Activated T-helper 1 cell treated with anti-CD3 and anti-CD28 coated beads, Interleukin-2, amount 50 U/mL, for 16 hours (primary cell): ENCODE data around the gene ZNF566.

Experiments
- DNase-seq, 2 donors: peaks; one replicate each; pipeline ENCODE4 v3.0.0-alpha.2; 2020; ENCODE audit warnings: low read depth in 1 of 2, low spot score in 1 of 2

The ZNF566 gene

GRCh38 chr19:36449059-36449670, 40.2 kb downstream of the ZNF566 start:
- DNase-seq, result no peak

DNA sequence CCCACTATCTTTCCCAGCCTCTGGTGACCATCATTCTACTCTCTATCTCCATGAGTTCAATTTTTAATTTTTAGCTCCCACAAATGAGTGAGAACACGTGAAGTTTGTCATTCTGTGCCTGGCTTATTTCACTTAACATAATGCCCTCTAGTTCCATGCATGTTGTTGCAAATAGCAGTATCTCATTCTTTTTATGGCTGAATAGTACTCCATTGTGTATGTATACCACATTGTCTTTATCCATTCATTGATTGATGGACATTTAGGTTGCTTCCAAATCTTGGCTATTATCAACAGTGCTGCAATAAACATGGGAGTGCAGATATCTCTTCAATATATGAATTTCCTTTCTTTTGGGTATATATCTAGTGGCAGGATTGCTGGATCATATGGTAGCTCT, 48.0 kb downstream of the ZNF566 start:
- DNase-seq, result no peak

GRCh38 chr19:36436531-36436930, 52.8 kb downstream of the ZNF566 start:
- no peak for DNase-seq

DNA sequence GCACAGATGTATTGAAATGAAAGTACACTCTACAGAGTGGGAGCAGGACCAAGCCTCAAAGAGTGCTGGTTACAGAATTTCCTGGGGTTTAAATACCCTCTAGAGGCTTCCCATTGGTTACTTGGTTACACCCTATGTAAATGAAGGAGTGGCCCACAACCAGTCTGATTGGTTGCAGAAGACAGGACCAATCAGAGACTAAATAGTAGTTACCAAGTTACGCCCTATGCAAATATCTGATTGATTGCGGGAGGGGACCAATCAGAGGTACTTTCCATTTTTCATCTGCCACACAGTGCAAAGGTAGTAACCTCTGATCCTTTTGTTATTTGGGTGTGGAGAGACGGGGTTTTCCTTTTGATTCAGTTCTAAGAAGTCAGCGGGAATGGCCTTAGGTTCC, 65.4 kb downstream of the ZNF566 start:
- no peak for DNase-seq

- no peak for DNase-seq
These were observed 67.4 kb downstream of the ZNF566 start for GRCh38 chr19:36421749-36422481.

GRCh38 chr19:36420961-36421748, 68.2 kb downstream of the ZNF566 start:
- DNase-seq, result no peak

- peak; percentile 48 to 58 for DNase-seq
These were observed 70.9 kb downstream of the ZNF566 start, which contains the start of gene ZFP82 for GRCh38 chr19:36418287-36419001. TSS of gene ZFP82 (minus strand) at chr19:36418644. CDS start at chr19:36409789, 8,855 bp downstream.

DNA sequence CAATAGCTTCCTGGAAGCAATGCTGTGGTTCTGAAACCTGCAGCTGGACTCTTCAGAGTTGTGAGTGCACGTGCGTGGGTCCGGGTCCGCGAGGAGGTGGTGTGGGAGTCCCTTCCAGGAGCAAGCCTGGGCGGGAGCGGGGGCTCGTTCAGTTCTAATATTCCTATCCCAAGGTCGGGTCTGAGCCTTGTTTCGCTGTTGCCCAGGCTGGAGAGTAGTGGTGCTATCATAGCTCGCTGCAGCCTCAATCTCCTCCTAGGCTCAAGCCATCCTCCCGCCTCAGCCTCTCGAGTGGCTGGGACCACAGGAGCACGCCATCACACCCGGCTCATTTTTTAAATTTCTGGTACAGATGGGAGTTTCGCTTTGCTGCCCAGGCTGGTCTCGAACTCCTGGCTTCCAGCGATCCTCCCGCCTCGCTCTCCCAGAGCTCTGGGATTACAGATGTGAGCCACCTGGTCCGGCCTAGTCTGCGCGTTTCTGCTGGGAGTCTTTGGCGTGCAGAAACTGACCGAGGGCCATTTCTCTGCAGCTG, 71.5 kb downstream of the ZNF566 start:
- DNase-seq, result no peak

- DNase-seq, result no peak
These were observed 79.5 kb downstream of the ZNF566 start for GRCh38 chr19:36409841-36410240.

DNA sequence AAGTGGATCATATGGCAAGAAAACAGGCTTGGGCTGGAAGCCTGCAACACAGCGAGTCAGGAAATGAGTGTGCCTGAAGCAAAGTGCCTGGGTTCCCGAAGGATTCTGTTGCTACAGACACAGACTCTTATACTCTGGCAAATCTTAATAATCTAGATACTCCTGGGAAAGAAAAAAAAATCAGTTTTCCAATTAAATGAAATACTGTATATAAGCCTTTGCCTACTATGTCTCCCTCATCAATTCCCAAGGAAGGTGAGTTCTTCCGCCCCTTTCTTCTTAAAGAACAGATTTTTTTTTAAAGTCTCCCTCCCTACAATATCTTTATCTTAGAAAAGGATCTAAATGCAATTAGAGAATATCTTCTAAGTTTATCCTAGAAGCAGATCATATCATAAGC, 81.3 kb downstream of the ZNF566 start:
- DNase-seq, result no peak

DNA sequence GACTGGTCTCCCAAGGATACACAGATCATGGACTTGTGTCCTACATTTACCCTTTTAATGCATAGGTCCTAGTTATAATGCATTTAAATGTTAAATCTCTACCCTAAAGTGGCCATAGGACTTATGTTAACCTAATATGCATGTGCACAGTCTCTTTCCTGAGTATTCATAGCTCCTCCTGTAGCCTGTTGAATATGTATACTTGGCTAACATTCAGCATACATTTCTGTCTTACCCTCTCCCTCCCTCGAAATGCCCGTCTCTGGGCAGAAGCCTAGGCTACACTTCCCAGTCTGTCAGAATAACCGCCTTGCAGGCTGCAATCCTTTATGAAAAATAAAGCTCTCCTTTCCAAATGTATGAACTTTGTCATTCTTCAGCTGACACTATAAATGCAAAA, 84.9 kb downstream of the ZNF566 start:
- DNase-seq, result no peak

- no peak for DNase-seq
These were observed 87.9 kb downstream of the ZNF566 start for GRCh38 chr19:36401475-36401874.

DNA sequence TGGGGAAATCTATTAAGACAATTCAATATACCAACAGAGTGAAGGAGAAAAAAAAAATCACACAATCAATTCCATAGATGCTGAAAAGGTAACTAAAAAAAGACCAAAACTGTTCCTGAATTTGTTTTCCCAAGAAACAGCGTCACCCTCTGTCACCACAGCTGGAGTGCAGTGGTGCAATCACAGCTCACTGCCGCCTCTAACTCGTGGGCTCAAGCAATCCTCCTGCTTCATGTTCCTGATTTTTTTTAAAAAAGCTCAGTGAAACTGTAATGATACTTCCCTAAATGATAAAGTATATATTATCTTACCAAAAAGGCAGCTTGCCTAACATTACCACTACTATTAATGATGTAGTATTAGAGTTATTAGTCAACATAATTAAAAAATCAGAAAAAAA, 90.8 kb downstream of the ZNF566 start:
- no peak for DNase-seq
